GM23338 (cell line): ENCODE measurements around the gene CACNB2. TPM values are rescaled to one million over a fixed set of nuclear protein-coding genes. Genes with fewer than 3 reads are reported as not detected.

ENCODE experiments used
- ATAC-seq: fragments of 200-7000 bp; cut with Tn5 transposase; 3 replicates; pipeline ENCODE4 v1.9.1; 2020
- DNase-seq: peaks from one replicate; pipeline ENCODE4 v3.0.0-alpha.2; 2015; ENCODE audit warnings: low spot score
- H2AFZ ChIP-seq: fragments of 200-600 bp; sonication (generic); 2 replicates; pipeline ENCODE4 v1.8.0; 2016; ENCODE audit warnings: antibody characterized with exemption, mild to moderate bottlenecking, moderate library complexity
- H3F3A ChIP-seq: fragments of 200-600 bp; sonication (generic); replicated peaks from 2 replicates; pipeline ENCODE4 v1.8.0; 2017; ENCODE audit warnings: antibody characterized with exemption, mixed run types, low read depth
- H3K27ac ChIP-seq: fragments of 200-600 bp; sonication (generic); 2 replicates; pipeline ENCODE4 v1.6.1; 2016; ENCODE audit warnings: low read depth
- H3K27me3 ChIP-seq: fragments of 200-600 bp; sonication (generic); 2 replicates; pipeline ENCODE4 v1.8.0; 2016; ENCODE audit warnings: mild to moderate bottlenecking, mixed run types, moderate library complexity; ENCODE audit not compliant: insufficient read depth
- H3K36me3 ChIP-seq: fragments of 200-600 bp; sonication (generic); 2 replicates; pipeline ENCODE4 v1.8.0; 2016; ENCODE audit warnings: mild to moderate bottlenecking; ENCODE audit not compliant: insufficient read depth
- H3K4me1 ChIP-seq: fragments of 200-600 bp; sonication (generic); 2 replicates; pipeline ENCODE4 v1.8.0; 2016; ENCODE audit warnings: mild to moderate bottlenecking, moderate library complexity; ENCODE audit not compliant: insufficient read depth
- H3K4me2 ChIP-seq: fragments of 200-600 bp; sonication (generic); 2 replicates; pipeline ENCODE4 v1.7.1; 2017; ENCODE audit warnings: mixed run types
- H3K4me3 ChIP-seq: fragments of 200-600 bp; sonication (generic); 2 replicates; pipeline ENCODE4 v1.6.1; 2016; ENCODE audit warnings: mixed run types
- H3K79me2 ChIP-seq: fragments of 200-600 bp; sonication (generic); replicated peaks from 2 replicates; pipeline ENCODE4 v1.8.0; 2017; ENCODE audit warnings: mild to moderate bottlenecking; ENCODE audit not compliant: insufficient read depth
- H3K9me2 ChIP-seq: fragments of 200-600 bp; sonication (generic); 2 replicates; pipeline ENCODE4 v1.8.0; 2017; ENCODE audit not compliant: insufficient read depth
- H4K20me1 ChIP-seq: fragments of 200-600 bp; sonication (generic); replicated peaks from 2 replicates; pipeline ENCODE4 v1.8.0; 2017; ENCODE audit warnings: mild to moderate bottlenecking; ENCODE audit not compliant: insufficient read depth
- H3K27ac Mint-ChIP-seq: 2 replicates; pipeline ENCODE4 v1.8.0; 2020; ENCODE audit warnings: inconsistent platforms, mild to moderate bottlenecking, moderate library complexity, mixed read lengths
- H3K27me3 Mint-ChIP-seq: 3 replicates; pipeline ENCODE4 v1.8.0; 2022; ENCODE audit warnings: low read depth, mild to moderate bottlenecking, moderate library complexity, mixed read lengths, inconsistent platforms; ENCODE audit not compliant: insufficient read depth, poor library complexity
- H3K36me3 Mint-ChIP-seq: 3 replicates; pipeline ENCODE4 v1.8.0; 2021; ENCODE audit warnings: low read depth, mild to moderate bottlenecking, inconsistent platforms, moderate library complexity, mixed read lengths
- H3K4me1 Mint-ChIP-seq: 3 replicates; pipeline ENCODE4 v1.8.0; 2020; ENCODE audit warnings: mild to moderate bottlenecking, inconsistent platforms, mixed read lengths
- H3K4me3 Mint-ChIP-seq: 3 replicates; pipeline ENCODE4 v1.8.0; 2021; ENCODE audit warnings: moderate library complexity, mild to moderate bottlenecking, inconsistent platforms, mixed read lengths
- H3K9me3 Mint-ChIP-seq: 3 replicates; pipeline ENCODE4 v1.8.0; 2020; ENCODE audit warnings: moderate library complexity, mild to moderate bottlenecking, inconsistent platforms, mixed read lengths
- CREB1 ChIP-seq: fragments of 250-450 bp; sonication (Bioruptor Pico); IDR thresholded peaks from 2 replicates; pipeline ENCODE4 v1.5.0; 2020; ENCODE audit warnings: low read depth, mild to moderate bottlenecking, moderate library complexity
- ZNF462 ChIP-seq: fragments of 250-450 bp; sonication (Bioruptor Pico); IDR thresholded peaks from 2 replicates; pipeline ENCODE4 v1.5.0; 2020; ENCODE audit warnings: mild to moderate bottlenecking, moderate library complexity
- polyA plus RNA-seq: library from polyadenylated mRNA; unstranded; fragments of >200 nt; fragmentation: Nextera tagmentation; extraction: Ambion mirVana; gene quantifications from 2 replicates; pipeline ENCODE4 v1.2.1, GENCODE V29; 2016
- total RNA-seq: library from RNA; depleted of rRNA; stranded (reverse); fragments of >200 nt; shearing (Covaris generic); gene quantifications from 2 replicates; pipeline ENCODE4 v1.2.3, GENCODE V29; 2014

Gene CACNB2
- total and polyA plus RNA-seq, 2 experiments from 2014 or later: 5.0 to 5.9 TPM

GRCh38 chr10:18436902-18437301 is 296.7 kb downstream of the CACNB2 start:
- Histone ChIP-seq H3K4me2 (no peak overlapping the region), H3K4me3 (no peak overlapping the region), H3K27ac (no peak overlapping the region)

More at GRCh38 chr10:18436902-18437301, 296.7 kb downstream of the CACNB2 start:
- Histone ChIP-seq H2AFZ (no peak overlapping the region), H3K9me2 (no peaks in the 10 kb centered on the region), H3F3A (no peaks in the 10 kb centered on the region), H3K4me1 (no peaks in the 10 kb centered on the region), H3K79me2 (no peaks in the 10 kb centered on the region), H3K36me3 (no peaks in the 10 kb centered on the region), H4K20me1 (no peaks in the 10 kb centered on the region), H3K27me3 (no peaks in the 10 kb centered on the region)
- H3K27ac Mint-ChIP-seq: no peak overlapping the region
- no peak for TF ChIP-seq ZNF462 (CRISPR knock-in tag)
- no peak for TF ChIP-seq CREB1 (CRISPR knock-in tag)
- H3K4me1 Mint-ChIP-seq: no peaks in the 10 kb centered on the region
- no peaks in the 10 kb centered on the region for H3K36me3 Mint-ChIP-seq
- ATAC-seq (no peak), DNase-seq (no peak)
- H3K9me3 Mint-ChIP-seq: no peaks in the 10 kb centered on the region
- peaks cover 2% of the 10 kb centered on the region for H3K27me3 Mint-ChIP-seq
- no peak overlapping the region for H3K4me3 Mint-ChIP-seq
